Measurements from ENCODE around the gene CEMIP. TPM values are rescaled to one million over a fixed set of nuclear protein-coding genes. Genes with fewer than 3 reads are reported as not detected.

The CEMIP gene
- total and polyA plus RNA-seq, 2 experiments from 2014 or later: 0.27 to 2.1 TPM

DNA sequence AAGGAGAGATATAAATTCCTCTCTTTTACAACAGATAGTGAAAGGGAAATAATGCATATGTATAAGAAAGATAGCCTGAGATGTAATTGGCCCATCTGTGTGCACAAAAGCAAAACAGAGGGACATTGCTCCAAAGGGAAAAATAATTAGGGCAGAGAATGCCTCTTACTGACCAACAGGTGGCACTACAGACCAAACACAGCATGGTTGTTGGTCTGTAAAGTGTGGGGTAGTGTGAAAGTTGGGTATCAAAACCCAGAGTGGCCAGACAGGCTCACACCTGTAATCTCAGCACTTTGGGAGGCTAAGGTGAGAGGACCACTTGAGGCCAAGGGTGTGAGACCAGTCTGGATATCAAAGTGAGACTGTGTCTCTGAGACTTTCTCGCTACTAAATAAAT is 217.1 kb downstream of the CEMIP start:
- peaks cover 4% of the 10 kb centered on the region for H3K27me3 Mint-ChIP-seq (ENCODE audit: insufficient read depth, low read depth, poor library complexity)
- no peak overlapping the region for H3K27ac ChIP-seq (ENCODE audit: low read depth)
- no peaks in the 10 kb centered on the region for H3K36me3 ChIP-seq (ENCODE audit: insufficient read depth)
- no peak overlapping the region for H3K4me3 Mint-ChIP-seq
- no peak overlapping the region for H2AFZ ChIP-seq
- no peak overlapping the region for H3K4me2 ChIP-seq
- peaks cover 16% of the 10 kb centered on the region for H3K4me1 Mint-ChIP-seq
- DNase-seq (ENCODE audit: low spot score) (peak; percentile 74), ATAC-seq (peak; percentile 14)
- no peaks in the 10 kb centered on the region for H4K20me1 ChIP-seq (replicated peaks; ENCODE audit: insufficient read depth)
- peaks cover 12% of the 10 kb centered on the region; the same call in 1 of the 2 replicates for H3K27me3 ChIP-seq (ENCODE audit: insufficient read depth)
- peaks cover 12% of the 10 kb centered on the region for H3K4me1 ChIP-seq (ENCODE audit: insufficient read depth)
- H3K79me2 ChIP-seq (replicated peaks; ENCODE audit: insufficient read depth): no peaks in the 10 kb centered on the region
- no peaks in the 10 kb centered on the region for H3F3A ChIP-seq (replicated peaks; ENCODE audit: low read depth)
- no peaks in the 10 kb centered on the region for H3K9me2 ChIP-seq (ENCODE audit: insufficient read depth)
- H3K27ac Mint-ChIP-seq: no peak overlapping the region
- no peak overlapping the region for H3K4me3 ChIP-seq
- H3K36me3 Mint-ChIP-seq (ENCODE audit: low read depth): no peaks in the 10 kb centered on the region; the same call in 2 of the 3 replicates
- peak; percentile 82 to 95 for TF ChIP-seq CTCF (conservative IDR thresholded peaks at IDR 0.05; ENCODE audit: low read depth in 2 of 2)
- TF ChIP-seq, protein P1, sequence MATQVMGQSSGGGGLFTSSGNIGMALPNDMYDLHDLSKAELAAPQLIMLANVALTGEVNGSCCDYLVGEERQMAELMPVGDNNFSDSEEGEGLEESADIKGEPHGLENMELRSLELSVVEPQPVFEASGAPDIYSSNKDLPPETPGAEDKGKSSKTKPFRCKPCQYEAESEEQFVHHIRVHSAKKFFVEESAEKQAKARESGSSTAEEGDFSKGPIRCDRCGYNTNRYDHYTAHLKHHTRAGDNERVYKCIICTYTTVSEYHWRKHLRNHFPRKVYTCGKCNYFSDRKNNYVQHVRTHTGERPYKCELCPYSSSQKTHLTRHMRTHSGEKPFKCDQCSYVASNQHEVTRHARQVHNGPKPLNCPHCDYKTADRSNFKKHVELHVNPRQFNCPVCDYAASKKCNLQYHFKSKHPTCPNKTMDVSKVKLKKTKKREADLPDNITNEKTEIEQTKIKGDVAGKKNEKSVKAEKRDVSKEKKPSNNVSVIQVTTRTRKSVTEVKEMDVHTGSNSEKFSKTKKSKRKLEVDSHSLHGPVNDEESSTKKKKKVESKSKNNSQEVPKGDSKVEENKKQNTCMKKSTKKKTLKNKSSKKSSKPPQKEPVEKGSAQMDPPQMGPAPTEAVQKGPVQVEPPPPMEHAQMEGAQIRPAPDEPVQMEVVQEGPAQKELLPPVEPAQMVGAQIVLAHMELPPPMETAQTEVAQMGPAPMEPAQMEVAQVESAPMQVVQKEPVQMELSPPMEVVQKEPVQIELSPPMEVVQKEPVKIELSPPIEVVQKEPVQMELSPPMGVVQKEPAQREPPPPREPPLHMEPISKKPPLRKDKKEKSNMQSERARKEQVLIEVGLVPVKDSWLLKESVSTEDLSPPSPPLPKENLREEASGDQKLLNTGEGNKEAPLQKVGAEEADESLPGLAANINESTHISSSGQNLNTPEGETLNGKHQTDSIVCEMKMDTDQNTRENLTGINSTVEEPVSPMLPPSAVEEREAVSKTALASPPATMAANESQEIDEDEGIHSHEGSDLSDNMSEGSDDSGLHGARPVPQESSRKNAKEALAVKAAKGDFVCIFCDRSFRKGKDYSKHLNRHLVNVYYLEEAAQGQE (IDR thresholded peaks at IDR 0.05; ENCODE audit: unreplicated experiment): no peak
- no peak for TF ChIP-seq ZNF462 (CRISPR knock-in tag; IDR thresholded peaks at IDR 0.05)
- TF ChIP-seq ZNF114 (CRISPR knock-in tag; IDR thresholded peaks at IDR 0.05): no peak
- TF ChIP-seq NANOG (IDR thresholded peaks at IDR 0.05; ENCODE audit: borderline replicate concordance): no peak
- no peak for TF ChIP-seq ZNF331 (CRISPR knock-in tag; IDR thresholded peaks at IDR 0.05; ENCODE audit: low read depth)
- no peak for TF ChIP-seq STAT1 (IDR thresholded peaks at IDR 0.05; ENCODE audit: unreplicated experiment)
- no peaks in the 10 kb centered on the region for H3K9me3 Mint-ChIP-seq
